ENCODE results near the gene HDGFL2.

The HDGFL2 gene

DNA sequence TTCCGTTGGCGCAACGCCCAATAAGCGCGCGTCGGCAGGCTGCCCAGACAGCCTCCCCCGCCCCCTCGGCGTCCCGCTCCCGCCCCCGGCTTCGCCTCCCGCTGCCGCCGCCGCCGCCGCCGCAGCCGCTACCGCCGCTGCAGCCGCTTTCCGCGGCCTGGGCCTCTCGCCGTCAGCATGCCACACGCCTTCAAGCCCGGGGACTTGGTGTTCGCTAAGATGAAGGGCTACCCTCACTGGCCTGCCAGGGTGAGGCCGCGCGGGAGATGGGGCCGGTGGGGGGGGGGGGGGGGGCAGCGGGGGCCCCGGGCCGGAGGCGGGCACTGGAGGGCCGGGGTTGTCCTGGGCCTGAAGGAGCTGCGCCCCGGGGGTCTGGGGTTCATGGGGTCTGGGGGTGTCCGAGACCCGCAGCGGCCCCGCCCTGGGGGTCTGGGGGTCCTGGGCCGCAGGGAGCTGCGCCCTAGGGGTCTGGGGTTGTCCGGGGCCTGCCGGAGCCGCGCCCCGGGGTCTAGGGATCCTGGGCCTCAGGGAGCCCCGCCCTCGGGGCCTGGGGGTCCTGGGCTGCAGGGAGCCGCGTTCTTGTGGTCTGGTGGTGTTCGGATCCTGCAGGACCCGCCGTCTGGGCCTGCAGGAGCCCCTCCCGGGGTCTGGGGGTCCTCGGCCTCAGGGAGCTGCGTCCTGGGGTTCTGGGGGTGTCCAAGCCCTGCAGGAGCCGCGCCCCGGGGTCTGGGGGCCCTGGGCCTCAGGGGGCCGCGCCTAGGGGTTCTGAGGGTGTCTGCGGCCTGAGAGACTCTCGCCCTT, at the start of gene HDGFL2:
Gene HDGFL2 (plus strand): TSS at position 124 of the 801 bp plus-strand sequence. CDS start 54 bp downstream, at position 178.
- DNase-seq: no peak

- DNase-seq: no peak
Observed at GRCh38 chr19:4423416-4424126, 48.5 kb upstream of the HDGFL2 start.

DNA sequence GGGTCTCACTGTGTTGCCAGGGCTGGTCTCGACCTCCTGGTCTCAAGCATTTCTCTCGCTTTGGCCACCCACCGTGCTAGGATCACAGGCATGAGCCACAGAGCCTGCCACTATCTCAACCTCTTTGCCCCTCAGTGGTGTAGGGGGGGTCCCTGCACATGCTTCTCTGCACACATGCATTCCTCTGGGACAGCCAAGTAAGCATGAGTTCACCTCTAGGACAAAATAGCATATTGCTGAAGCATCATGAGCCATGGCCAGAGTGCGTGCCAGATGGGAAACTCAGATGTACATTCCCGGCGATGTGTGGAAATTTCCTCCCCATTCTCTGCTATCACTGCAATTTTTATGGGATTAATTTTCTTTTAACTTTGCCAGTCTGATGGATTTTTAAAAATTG, 46.6 kb upstream of the HDGFL2 start:
- no peak for DNase-seq

DNA sequence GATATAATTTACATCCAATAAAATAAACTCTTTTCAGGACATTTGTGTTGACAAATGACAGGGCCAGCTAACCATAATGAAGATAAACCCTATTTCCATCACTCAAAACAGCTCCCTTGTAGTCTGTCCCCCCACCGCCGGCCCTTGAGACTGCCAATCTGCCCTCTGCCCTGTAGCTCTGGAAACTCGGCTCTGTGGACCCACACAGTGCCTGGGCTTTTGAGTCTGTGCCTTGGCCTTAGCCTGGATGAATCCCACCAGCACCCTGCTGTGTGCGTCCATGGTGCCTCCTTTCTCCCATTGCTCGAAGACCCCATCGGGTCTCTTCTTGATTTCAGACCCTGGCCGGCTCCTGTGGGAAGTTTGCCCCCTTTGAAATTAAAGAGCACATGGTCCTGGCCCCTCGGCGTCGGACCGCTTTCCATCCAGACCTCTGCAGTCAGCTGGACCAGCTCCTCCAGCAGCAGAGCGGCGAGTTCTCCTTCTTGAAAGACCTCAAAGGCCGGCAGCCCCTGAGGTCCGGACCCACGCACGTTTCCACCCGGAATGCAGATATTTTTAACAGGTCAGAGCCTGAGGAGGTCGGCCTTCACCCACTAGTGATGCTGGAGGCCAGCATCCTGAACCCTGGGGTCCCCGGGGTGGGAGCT, 43.6 kb upstream of the HDGFL2 start:
- DNase-seq: no peak

DNA sequence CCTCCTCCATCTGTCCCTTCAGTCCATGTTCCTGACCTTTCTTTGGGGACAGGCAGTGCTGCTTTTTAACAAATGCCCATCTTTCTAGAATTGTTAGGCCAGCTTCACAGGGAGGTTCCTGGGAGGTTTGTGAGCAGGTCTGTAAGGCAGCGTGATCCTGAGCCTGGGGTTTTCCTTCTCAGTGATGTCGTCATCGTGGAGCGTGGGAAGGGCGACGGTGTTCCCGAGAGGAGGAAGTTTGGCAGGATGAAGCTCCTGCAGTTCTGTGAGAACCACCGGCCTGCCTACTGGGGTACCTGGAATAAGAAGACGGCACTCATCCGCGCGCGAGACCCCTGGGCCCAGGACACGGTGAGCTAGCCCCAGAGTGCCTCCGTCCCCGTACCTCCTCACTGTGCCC, 42.8 kb upstream of the HDGFL2 start:
- DNase-seq: no peak

- DNase-seq: no peak
Observed at GRCh38 chr19:4429771-4430171, 42.3 kb upstream of the HDGFL2 start.

DNA sequence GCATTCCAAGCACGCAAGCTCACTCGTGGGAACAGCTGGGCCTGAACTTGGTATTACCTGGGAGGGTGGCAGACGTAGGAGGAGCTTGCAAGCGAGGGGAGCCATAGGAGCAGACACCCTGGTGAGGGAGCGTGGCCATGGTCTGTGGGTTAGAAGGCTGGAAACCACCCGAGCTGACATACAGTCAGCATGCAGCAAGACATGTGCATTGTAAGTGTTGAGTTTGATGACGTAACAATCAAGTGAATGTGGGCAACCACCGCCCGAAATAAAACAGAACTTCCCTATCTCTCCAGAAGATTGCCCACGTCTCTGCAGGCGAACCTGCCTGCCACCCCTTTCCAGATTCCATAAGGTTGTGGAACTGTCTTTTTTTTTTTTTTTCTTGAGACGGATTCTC, 41.3 kb upstream of the HDGFL2 start:
- DNase-seq: no peak

- no peak for DNase-seq
Observed at GRCh38 chr19:4431296-4431695, 40.8 kb upstream of the HDGFL2 start.

DNA sequence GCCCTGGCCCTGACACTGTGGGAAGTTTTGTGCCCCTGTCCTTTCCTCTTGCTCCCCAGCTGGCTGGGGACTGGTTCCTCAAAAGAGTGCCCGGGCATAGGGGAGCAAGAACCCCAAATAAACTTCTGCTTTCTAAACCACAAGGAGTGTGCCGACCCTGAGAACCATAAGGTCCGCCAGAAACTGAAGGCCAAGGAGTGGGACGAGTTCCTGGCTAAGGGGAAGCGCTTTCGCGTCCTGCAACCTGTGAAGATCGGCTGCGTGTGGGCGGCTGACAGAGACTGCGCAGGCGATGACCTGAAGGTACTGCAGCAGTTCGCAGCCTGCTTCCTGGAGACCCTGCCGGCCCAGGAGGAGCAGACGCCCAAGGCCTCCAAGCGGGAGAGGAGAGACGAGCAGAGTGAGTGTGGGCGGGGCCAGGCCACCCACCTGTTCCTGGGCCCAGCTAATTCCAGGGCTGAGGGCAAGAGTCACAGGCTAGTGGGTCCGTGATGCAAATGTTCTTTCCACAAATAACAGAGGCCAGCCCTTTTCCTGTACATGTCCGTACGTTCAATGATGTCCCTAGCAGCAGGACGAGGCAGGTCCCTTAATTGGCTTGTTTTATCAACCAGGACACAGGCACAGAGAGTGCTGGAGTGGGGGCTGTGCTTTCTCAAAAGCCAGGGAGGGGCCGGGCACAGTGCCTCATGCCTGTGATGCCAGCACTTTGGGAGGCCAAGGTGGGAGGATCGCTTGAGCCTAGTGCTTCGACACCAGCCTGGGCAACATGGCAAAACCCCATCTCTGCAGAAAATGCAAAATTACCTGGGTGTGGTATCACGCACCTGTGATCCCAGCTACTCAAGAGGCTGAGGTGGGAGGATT, 40.1 kb upstream of the HDGFL2 start:
- no peak for DNase-seq

DNA sequence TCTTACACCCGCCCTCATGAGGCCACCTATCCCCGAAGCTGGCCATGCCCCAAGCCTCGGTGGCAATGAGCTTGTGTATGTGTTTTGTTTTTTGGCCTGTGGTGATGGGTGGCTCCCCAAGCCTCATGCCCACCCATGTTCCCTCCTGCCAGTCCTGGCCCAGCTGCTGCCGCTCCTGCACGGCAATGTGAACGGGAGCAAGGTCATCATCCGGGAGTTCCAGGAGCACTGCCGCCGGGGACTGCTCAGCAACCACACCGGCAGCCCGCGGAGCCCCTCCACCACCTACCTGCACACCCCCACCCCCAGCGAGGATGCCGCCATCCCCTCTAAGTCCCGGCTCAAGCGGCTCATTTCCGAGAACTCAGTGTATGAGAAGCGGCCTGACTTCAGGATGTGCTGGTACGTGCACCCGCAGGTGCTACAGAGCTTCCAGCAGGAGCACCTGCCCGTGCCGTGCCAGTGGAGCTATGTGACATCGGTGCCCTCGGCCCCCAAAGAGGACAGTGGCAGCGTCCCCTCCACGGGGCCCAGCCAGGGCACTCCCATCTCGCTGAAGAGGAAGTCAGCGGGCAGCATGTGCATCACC, 39.1 kb upstream of the HDGFL2 start:
- DNase-seq: no peak

DNA sequence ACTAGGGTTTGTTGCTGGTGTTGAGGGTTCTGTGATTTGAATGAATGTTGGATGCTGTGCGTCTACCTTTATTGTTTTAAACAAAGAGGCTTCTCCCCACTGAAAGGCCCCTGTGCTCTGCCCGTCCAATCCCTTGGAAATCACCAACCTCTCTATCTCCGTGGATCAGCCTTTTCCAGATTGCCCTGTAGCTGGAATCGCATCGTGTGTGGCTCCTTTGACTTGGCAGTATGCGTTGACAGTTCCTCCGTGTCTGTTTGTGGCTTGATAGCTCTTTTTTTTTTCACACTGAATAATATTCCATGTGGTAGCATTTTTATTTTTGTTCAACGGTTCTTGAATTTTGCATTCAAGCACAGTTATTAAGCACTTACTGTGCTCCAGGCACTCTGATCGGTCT, 37.7 kb upstream of the HDGFL2 start:
- no peak for DNase-seq

DNA sequence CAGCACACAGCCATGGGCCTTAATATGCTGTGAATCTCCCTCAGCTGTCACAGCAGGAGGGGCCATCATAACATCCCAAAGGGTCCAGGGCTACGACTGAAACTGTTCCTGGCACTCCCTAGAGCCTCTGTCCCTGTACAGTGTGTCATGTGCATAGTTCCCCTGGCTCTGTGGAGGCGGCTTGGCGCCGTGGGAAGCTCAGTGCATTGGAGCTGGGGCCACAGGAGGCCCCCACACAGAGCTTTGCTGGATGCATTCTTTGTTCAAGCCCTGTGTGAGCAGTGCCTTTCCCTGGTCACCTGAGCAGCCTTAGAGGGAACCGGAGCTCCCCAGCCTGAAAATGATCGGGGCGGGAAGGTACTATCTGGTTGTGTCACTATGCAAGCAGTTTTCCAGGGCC, 35.9 kb upstream of the HDGFL2 start:
- no peak for DNase-seq

DNA sequence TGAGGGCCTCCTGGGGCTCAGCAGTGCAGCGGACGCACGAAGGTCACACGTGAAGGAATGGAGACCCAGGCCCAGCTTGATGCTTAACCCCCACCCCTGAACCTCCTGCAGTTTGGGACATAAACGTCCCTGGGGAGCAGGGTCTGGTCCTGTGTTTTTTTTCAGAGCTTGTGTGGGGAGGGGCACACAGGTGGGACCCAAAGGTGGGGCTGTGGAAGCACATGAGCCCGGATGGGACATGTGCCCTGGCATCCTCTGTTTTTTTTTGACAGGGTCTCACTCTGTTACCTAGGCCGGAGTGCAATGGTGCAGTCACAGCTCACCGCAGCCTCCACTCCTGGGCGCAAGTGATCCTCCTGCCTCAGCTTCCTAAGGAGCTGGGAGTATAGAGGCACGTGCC, 35.0 kb upstream of the HDGFL2 start:
- no peak for DNase-seq

- no peak for DNase-seq
Observed at GRCh38 chr19:4439243-4439642, 32.9 kb upstream of the HDGFL2 start.

DNA sequence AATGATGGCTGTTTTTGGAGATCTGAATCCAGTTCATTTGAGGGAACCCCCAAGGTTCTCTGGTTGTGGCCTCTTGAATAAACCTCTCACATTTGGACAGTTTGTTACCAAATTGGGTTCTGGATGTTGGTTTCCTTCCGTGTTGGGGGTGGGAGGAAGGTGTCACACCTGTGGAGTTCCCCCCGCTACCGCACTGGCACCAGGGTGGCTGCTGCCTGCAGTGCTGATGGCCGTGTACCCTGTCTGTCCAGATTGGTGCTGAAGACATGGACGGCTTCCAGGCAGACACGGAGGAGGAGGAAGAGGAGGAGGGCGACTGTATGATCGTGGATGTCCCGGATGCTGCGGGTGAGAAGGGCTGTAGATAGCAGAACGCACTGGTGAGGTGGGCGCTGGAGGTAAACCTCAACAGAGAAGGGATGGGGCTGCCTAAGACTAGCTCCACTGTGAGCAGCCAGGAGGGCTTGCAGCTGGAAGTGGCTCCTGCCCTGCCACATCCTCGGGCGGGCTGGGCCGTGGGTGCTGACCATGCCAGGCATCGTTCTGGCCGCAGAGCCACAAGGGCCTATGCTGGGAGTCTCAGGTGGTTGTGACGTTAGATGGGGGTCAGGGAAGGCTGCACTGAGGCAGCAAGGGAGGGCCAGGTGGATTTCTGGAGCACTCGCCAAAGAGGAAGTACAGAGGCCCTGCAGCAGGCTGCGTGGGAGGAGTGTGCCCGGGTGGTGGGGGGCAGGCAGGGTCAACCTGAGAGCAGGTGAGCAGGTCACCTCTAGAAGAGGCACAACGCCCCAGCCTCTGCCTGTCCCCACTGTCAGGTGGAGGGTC, 29.9 kb upstream of the HDGFL2 start:
- no peak for DNase-seq

GRCh38 chr19:4442819-4443146, 29.3 kb upstream of the HDGFL2 start:
- no peak for DNase-seq

DNA sequence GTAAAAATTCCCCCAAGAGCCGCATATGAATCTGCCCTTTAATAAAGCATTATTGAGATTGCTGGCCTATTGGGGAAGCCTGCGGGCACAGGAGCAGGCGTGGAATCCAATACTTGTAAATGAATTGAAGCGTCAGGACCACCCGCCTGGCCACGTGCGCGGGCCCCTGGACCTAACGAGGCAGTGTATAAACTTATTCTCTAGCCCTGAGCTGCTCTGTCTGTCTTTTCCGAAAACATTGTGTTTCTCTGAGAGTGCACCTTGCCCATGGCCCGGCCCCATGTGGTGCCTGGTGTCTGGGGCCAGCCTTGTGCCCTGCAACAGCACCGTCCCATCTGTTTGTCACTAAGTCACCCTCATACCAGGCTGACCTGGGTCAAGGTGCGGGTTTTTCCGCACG, 28.9 kb upstream of the HDGFL2 start:
- DNase-seq: no peak

DNA sequence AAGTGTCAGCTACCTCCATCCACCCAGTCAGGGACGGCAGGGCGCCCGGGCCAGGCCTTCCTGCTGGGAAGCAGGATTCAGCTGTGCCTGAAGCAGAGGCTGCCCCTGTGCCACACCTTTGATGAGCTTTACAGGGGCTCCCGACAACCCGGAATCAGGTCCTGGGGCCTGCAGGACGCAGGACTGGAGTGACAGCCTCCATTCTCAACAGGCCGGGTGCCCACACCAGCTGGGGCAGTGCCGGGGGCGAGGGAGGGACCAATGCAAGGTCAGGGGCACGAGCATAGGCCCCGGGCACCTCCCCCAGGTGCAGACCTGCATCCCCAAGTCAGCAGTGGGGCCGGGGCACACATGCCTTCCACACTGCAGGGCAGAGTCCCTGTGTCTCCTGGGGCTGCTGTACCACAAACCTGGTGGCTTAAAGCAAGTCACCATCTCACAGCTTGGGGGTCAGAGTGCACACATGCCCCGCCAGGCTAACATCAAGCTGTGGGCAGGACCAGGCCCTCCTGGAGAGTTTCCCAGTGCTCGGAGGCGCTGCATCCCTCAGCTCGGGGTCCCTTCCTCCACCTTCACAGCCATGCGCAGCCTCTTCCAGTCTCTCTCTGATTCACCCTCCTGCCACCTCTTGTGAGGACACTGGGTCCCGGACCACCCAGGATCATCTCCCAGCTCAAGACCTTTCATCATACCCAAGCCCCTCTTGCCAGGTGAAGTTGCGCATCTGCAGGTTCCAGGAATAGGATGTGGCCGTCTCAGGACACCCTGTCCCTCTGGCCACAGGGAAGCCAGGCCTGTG, 27.9 kb upstream of the HDGFL2 start:
- DNase-seq: no peak

DNA sequence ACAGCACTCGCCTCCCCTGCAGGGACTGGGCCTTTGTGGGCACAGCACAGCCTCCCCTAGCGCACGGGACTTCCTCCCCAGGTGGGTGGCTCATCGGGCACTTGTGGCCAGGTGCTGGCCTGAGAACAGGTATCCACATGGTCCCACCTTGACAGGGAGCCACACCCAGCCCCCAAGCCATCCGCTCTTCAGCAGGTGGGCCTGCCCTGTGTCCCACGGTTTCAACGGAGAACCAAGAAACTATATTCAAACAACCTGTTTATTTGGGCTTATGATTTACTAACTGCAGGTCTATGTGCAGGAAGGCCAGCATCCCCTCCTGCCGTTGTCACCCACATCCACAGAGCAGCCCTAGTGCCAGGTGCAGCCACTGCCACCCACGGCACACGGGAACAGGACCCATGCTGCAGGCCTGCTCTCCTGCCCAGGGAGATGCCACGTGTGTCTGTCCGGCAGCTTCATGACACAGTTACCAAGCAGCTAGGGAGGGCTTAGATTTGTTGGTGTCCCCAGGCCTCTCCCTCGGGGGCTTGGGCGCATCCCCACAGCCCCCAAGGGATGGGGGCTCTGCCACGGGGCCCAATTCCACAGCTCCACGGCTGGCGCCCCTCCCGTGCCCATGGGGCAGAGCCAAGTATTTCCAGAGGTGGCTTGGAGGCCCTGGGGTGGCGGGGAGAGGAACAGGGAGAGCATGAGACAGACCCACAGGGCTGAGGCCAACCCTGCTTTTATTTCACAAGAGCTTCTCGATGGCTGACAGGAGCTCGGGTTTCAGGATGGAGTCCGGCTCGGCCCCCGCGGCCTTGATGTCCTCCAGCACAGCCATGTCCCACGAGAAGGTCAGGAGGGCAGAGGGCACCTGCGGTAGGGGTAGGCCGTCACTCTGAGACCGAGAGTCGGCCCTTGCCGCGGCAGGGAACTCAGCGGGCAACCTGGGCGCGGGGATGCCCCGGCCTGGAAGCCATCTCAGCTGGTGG, 27.0 kb upstream of the HDGFL2 start:
- DNase-seq: no peak
